K562 (cell line): ENCODE measurements around the gene PIK3CD. TPM values are rescaled to one million over a fixed set of nuclear protein-coding genes. Genes with fewer than 3 reads are reported as not detected.

Source experiments
- AFF1 ChIP-seq, 2 experiments: fragments of 450-650 bp; IDR thresholded peaks; 2 replicates each; pipeline ENCODE4 v1.6.1; 2018; ENCODE audit warnings: mild to moderate bottlenecking in 2 of 2, low read depth in 1 of 2; ENCODE audit not compliant: partially characterized antibody in 2 of 2
- BCL6 ChIP-seq: fragments of 250-450 bp; sonication (Bioruptor Pico); IDR thresholded peaks from 2 replicates; pipeline ENCODE4 v1.4.0; 2020
- CBFB ChIP-seq: sonication (generic); formaldehyde crosslinking; IDR thresholded peaks from 2 replicates; pipeline ENCODE4 v1.4.0; 2020; ENCODE audit warnings: mild to moderate bottlenecking, missing genetic modification reagents
- CXXC5 ChIP-seq: fragments of 250-450 bp; sonication (Bioruptor Pico); IDR thresholded peaks from 2 replicates; pipeline ENCODE4 v1.8.0; 2022; ENCODE audit warnings: inconsistent platforms, mild to moderate bottlenecking, moderate library complexity
- E2F6 ChIP-seq, 2 experiments: IDR thresholded peaks; 2 replicates each; pipeline ENCODE4 v1.6.1; 2011; ENCODE audit warnings: borderline replicate concordance in 1 of 2, control low read depth in 1 of 2, low read depth in 1 of 2, low read length in 1 of 2, mild to moderate bottlenecking in 1 of 2, mixed read lengths in 1 of 2, moderate library complexity in 1 of 2; ENCODE audit not compliant: insufficient read depth in 1 of 2, insufficient read length in 1 of 2, poor library complexity in 1 of 2, severe bottlenecking in 1 of 2; ENCODE audit errors: extremely low read depth in 1 of 2
- EGR1 ChIP-seq: fragments of 450-650 bp; conservative IDR thresholded peaks from 2 replicates; pipeline ENCODE4 v1.6.1; 2017; ENCODE audit warnings: mild to moderate bottlenecking
- HNRNPLL ChIP-seq: fragments of 200-400 bp; formaldehyde crosslinking; IDR thresholded peaks from 2 replicates; pipeline ENCODE4 v1.6.1; 2017; ENCODE audit warnings: low read length, low read depth, mild to moderate bottlenecking; ENCODE audit not compliant: poor library complexity, severe bottlenecking
- NFRKB ChIP-seq: fragments of 450-650 bp; IDR thresholded peaks from 2 replicates; pipeline ENCODE4 v1.6.1; 2016; ENCODE audit warnings: low read depth
- PHF21A ChIP-seq: fragments of 450-650 bp; IDR thresholded peaks from 2 replicates; pipeline ENCODE4 v1.6.1; 2017; ENCODE audit warnings: low read depth, borderline replicate concordance
- PHTF2 ChIP-seq: fragments of 250-450 bp; sonication (Bioruptor Pico); IDR thresholded peaks from 2 replicates; pipeline ENCODE4 v1.5.0; 2021; ENCODE audit warnings: mild to moderate bottlenecking
- RAD51 ChIP-seq: fragments of 450-650 bp; IDR thresholded peaks from 2 replicates; pipeline ENCODE4 v1.7.1; 2016; ENCODE audit warnings: low read depth, mild to moderate bottlenecking, borderline replicate concordance
- RB1 ChIP-seq: fragments of 450-650 bp; IDR thresholded peaks from 2 replicates; pipeline ENCODE4 v1.6.1; 2017; ENCODE audit warnings: low read depth, mild to moderate bottlenecking
- SMAD1 ChIP-seq: fragments of 150-350 bp; IDR thresholded peaks from 2 replicates; pipeline ENCODE4 v1.6.1; 2014; ENCODE audit warnings: low read length, low read depth; ENCODE audit not compliant: partially characterized antibody
- SMAD3 ChIP-seq: fragments of 450-650 bp; formaldehyde crosslinking; conservative IDR thresholded peaks from 2 replicates; pipeline ENCODE4 v1.4.0; 2020; ENCODE audit warnings: mild to moderate bottlenecking
- ZNF143 ChIP-seq: sonication (generic); formaldehyde crosslinking; IDR thresholded peaks from 2 replicates; pipeline ENCODE4 v1.9.0; 2022; ENCODE audit warnings: mild to moderate bottlenecking, missing genetic modification reagents
- ZNF263 ChIP-seq: sonication (generic); formaldehyde crosslinking; IDR thresholded peaks from 2 replicates; pipeline ENCODE4 v1.8.0; 2022; ENCODE audit warnings: mild to moderate bottlenecking, missing genetic modification reagents, borderline replicate concordance
- ZNF518B ChIP-seq: fragments of 250-450 bp; sonication (Bioruptor Pico); IDR thresholded peaks from 2 replicates; pipeline ENCODE4 v1.5.0; 2021; ENCODE audit warnings: mild to moderate bottlenecking, moderate library complexity
- polyA plus RNA-seq, 8 experiments: library from polyadenylated mRNA; depleted of rRNA in 4 of 8; stranded (reverse) in 5 of 8; unstranded in 3 of 8; fragments of >200 nt; fragmentation: Nextera tagmentation in 2 of 8; fragmentation: Illumina TruSeq in 1 of 8; extraction: Ambion mirVana in 2 of 8; extraction: Trizol in 1 of 8; gene quantifications; 2 replicates each; pipeline versions ENCODE4 v1.2.1 to v1.2.3, GENCODE V29; 2011 to 2014; ENCODE audit warnings: inconsistent platforms in 1 of 8, missing spikeins in 1 of 8
- total RNA-seq, 7 experiments: library from RNA; depleted of rRNA in 6 of 7; stranded (reverse); fragments of >200 nt in 6 of 7; fragmentation: Illumina TruSeq in 2 of 7; extraction: Trizol in 2 of 7; gene quantifications; 2 replicates each; pipeline versions ENCODE4 v1.2.1 to v1.2.3, GENCODE V29; 2011 to 2021; ENCODE audit warnings: low replicate concordance in 1 of 7

Gene PIK3CD
- total and polyA plus RNA-seq, 9 of the 15 experiments (the other 6 are each of a cell fraction or from before 2014, with no cell fraction given) = 1.8 to 20.8 (median 7.2) TPM

GRCh38 chr1:9717193-9718005, 65.9 kb downstream of the PIK3CD start (continued):
- TF ChIP-seq RAD51 (peak; percentile 98), EGR1 (peak; percentile 58), AFF1 (IDR thresholded peaks at IDR 0.05; ENCODE audit: low read depth in 1 of 2, partially characterized antibody in 2 of 2) (peak; percentile 89 to 90), ZNF518B (no peak), RB1 (peak; percentile 27), SMAD1 (peak; percentile 18), SMAD3 (CRISPR knock-in tag) (peak; percentile 19; the same call in 1 of the 2 replicates), E2F6 (IDR thresholded peaks at IDR 0.05; ENCODE audit: borderline replicate concordance in 1 of 2, extremely low read depth in 1 of 2, insufficient read depth in 1 of 2, insufficient read length in 1 of 2, low read depth in 1 of 2, low read length in 1 of 2, poor library complexity in 1 of 2, severe bottlenecking in 1 of 2) (peak; percentile 27 to 38), NFRKB (peak; percentile 88), ZNF263 (CRISPR knock-in tag) (peak; percentile 74; the same call in 1 of the 2 replicates), PHTF2 (CRISPR knock-in tag) (no peak), CXXC5 (CRISPR knock-in tag) (peak; percentile 81), ZNF143 (CRISPR knock-in tag) (peak; percentile 82), BCL6 (CRISPR knock-in tag) (peak; percentile 61), HNRNPLL (no peak), CBFB (CRISPR knock-in tag) (0 out of 2 replicates have a peak, but pooled peaks have one; percentile 22), PHF21A (peak; percentile 73)
